GM21360 (cell line): ENCODE measurements around the gene RARG.

Source experiments
- ATAC-seq: cut with Tn5 transposase; IDR thresholded peaks from one replicate; pipeline ENCODE4 v1.9.1; 2021; ENCODE audit warnings: mild to moderate bottlenecking, moderate library complexity; ENCODE audit not compliant: unreplicated experiment

RARG gene

GRCh38 chr12:53245286-53245685, 13.3 kb upstream of the RARG start:
- ATAC-seq = no peak

DNA sequence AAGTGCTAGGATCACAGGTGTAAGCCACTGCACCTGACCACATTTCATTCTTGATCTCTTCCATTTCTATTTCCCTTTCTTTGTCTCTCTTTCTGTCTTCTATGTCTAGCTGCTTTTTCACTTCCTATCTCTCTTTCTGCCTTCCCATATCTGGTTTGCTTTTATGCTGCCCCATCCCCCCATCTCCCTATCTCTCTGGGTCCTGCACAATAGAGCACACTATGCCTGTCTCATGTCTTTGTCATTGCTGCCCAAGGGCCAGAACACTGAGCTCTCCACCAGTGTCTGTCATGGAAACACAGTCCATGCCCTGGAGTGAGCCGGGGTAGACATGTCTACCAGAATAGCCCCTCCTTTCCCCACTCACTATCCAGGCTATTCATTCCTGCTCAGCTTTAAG, 12.3 kb upstream of the RARG start:
- no peak for ATAC-seq

DNA sequence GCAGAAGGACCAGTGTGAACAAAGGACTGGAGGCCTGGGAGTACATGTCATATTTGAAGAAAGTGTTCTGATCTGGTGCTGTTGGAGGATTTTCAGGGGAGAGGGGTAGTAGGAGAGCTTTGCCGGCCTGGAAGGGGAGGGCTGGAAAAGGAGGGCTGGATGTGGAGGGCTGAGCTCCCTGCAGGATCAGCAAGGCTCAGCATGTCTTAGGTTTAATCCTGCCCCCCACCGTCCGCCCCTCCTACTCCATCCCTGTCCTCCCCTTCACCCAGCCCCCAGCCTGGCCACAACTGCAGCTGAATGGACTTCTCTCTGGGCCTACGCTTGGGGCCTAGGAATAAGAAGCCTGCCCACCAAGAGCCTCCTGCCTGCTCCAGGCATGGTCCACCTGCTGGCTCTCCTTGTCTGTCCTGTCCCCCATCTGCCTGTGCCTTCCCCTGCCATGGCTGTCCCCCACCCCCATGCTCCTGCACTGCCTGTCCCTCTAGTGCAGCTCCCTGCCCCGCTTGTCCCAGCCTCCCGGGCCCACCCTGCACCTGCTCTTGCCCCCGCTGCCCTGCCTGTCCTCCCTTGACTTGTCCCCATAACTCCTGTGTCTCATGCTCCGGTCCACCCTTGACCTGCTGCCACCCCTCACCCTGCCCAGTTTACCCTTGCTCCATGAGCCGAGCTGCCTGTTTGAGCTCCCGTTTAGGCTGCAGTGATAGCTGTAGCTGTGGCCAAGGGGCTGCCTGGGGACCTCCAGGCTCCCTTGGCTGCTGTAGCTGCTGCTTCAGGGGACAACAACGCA, 9.8 kb upstream of the RARG start:
- ATAC-seq = no peak

DNA sequence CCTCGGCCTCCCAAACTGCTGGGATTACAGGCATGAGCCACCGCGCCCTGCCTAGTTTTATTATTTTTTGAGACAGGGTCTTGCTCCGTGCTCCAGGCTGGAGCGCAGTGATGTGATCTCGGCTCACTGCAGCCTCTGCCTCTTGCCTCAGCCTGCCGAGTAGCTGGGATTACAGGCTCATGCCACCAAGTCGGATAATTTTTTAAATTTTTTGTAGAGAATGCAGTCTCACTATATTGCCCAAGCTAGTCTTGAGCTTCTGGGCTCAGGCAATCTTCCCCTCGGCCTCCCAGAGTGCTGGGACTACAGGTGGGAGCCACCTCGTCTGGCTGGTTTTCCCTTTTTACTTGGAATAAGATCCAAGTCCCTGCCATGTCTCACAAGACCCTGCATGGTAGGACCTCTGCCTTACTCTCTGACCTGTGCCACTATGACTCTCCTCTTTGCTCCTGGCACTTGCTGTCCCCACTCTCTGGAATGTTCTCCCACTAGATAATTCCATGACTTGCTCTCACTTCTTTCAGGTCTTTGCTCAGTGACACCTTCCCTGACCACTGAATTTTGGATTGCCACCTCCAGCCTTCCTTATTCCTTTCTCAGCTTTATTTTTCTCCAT, 7.7 kb upstream of the RARG start:
- ATAC-seq = no peak

GRCh38 chr12:53236443-53237111, 4.6 kb upstream of the RARG start:
- ATAC-seq = no peak

- ATAC-seq = no peak
Observed at GRCh38 chr12:53235742-53236442, 3.9 kb upstream of the RARG start.

DNA sequence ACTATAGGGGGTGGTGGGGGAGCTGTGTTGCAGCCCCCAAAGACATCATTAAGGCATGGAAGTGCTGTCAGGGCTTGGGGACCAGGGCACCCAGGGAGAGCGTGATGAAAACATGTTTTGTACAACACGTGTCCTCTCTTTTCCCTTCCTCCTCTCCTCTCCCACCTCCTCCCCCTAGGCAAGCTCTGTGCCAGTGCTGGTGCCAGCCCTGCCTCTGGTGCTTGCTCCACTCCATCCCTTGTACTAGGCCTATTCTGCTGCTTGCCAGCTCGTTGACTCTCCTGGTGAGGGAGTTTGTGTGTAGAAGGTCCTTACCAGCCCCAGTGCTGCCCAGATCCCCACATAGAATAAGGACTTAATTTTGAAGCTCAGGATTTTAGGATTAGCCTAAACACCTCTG, 3.2 kb upstream of the RARG start:
- ATAC-seq = no peak

- ATAC-seq = no peak
Observed at GRCh38 chr12:53234271-53234914, 2.4 kb upstream of the RARG start.

- ATAC-seq = no peak
Observed at GRCh38 chr12:53233671-53234121, 1.7 kb upstream of the RARG start.

- no peak for ATAC-seq
Observed at GRCh38 chr12:53232646-53233461, 845 bp upstream of the RARG start.

- ATAC-seq = no peak
Observed at GRCh38 chr12:53231671-53231920, 413 bp downstream of the RARG start.

DNA sequence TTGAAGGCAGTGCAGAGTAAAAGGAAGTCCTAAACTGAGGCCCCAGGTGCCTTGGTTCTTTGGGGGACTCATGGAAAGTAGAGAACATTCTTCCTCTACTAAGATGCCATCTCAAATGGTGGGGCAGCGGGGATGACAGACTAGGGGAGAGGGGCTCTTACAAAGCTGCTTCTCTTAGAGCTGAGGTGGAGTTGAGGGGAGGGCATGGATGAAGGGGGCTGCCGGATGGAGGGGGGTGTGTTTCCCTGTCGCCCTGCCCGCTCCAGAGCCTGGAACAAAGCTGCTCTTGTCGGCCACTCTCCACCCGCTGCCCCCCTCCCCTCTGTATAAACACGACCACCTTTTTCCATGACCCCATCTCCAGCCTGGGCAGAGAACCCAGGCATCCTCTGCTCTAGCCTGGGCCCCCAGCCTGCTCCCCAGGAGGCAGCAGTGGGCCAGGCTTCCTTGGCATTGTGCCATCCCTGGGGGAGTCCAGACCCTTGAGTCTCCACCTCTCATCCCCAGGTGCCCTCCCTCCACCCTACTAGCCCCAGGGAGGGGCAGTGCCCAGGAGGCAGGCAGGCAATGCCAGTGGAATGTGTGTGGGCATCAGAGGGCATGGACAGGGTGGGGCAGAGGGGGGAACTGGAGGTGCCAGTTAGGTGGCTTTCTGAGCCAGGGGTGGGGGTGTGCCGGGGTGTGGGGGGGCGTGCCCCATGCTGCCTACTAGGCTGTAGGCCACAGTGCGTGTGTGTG, 1.7 kb downstream of the RARG start:
- ATAC-seq = no peak

- ATAC-seq = no peak
Observed at GRCh38 chr12:53229454-53229853, 2.6 kb downstream of the RARG start.

DNA sequence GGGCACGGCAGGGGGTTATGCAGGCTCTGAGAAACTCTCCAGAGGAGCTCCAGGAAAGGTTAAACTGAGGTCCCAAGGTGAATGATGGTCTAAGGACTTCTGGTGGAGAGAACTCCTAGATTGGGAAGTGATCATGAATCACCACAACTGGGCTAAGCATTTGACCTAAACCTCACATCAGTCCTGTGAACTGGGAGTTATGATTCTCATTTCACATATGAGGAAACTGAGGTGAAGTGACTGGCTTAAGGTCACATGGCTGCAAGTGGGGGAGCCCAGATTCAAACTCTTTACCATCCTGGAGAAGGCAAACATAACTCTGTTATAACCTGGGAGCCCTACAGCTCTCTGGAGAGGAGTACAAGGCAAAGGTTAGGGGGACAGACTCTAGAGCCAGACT, 4.2 kb downstream of the RARG start:
- ATAC-seq = no peak

DNA sequence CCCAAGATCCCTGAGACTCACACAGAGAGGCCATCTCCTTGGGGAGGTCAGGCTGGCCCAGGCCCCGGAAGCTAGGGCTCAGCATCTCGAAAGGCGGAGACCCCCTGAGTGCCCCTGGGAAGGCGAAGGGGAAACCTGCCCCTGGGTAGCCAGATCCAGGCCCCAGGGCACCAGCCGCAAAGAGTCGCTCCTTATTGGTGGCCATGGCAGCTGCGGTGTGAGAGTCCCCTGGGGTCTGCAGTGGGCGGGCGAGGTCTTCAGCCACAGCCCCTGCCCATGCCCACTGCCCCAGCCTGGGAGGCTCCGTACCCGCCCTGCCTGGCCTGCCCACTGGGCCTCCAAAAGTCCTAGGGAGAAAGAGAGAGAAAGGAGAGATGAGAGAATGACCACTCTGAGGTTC, 4.7 kb downstream of the RARG start:
- no peak for ATAC-seq

DNA sequence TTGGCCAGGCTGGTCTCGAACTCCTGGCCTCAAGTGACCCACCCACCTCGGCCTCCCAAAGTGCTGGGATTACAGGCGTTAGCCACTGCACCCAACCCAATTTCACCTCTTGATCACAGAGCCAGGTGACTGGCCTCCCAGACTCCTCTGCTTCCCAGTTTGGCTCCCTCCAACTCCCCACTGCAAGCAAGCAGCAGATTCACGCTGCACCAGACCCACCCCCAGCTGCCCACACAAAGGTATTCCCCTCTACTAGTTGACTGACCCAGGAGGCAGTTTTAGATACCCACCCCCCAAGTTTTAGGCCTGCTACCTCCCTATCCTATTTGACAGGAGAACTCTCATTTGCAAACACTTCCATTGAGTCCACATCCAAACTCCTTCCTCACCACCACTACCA, 5.2 kb downstream of the RARG start:
- no peak for ATAC-seq

- ATAC-seq = no peak
Observed at GRCh38 chr12:53225635-53226424, 6.2 kb downstream of the RARG start.

DNA sequence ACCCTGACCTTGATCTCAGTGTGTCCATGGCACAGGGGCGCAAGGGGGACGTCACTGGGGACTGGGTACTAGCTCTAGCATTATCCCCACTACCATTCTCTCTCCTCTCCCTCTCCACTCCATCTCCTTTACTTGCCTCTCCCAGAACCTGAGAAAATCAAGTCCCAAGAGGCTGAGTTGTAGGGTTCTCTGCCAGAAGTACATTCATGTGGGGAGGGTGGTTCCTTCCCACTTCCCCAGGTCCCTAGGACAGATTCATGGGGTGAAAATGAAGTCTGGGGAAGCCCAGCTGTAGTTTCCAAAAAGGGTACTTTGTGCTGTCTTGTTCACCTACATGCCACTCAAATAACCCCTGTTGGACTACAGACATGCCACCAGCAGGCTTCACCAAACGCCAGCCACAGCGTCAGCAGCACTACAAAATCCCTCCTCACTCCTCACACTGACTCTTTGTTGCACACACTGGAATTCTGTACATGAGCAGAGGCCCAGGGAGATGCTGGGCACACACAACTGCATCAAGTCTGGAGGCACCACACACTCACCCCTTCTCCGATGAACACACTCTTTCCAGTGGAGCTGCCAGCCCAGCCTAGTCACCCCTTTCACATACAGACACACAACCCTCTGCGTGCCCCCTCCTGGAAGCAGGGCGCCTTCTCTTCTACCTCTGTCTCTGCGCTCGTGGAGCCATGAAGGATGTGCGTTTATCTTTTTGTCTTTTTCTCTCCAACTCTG, 6.9 kb downstream of the RARG start:
- ATAC-seq = no peak
